BJ (cell line): ENCODE data around the gene RBP3. TPM values are rescaled to one million over a fixed set of nuclear protein-coding genes. Genes with fewer than 3 reads are reported as not detected.

Experiments used
- CTCF ChIA-PET: fragments of 350-600 bp; formaldehyde crosslinking; extraction: SDS; loops from one replicate; lab custom pipeline; 2021; ENCODE audit warnings: antibody characterized with exemption, inconsistent platforms; lab: Yijun Ruan, JAX
- POLR2A ChIA-PET: fragments of 300-600 bp; sonication (Branson Sonifier 250); formaldehyde crosslinking; extraction: SDS; loops from one replicate; lab custom pipeline; 2021; ENCODE audit warnings: antibody characterized with exemption; lab: Charles Lee
- DNase-seq: peaks from one replicate; pipeline ENCODE4 v3.0.0-alpha.2; 2011; ENCODE audit warnings: low read depth
- H3K27me3 ChIP-seq: 2 replicates; pipeline ENCODE4 v1.6.0; 2011; ENCODE audit warnings: low read length; ENCODE audit not compliant: control insufficient read depth, insufficient read depth
- H3K36me3 ChIP-seq: 2 replicates; pipeline ENCODE4 v1.5.1; 2011; ENCODE audit warnings: low read length; ENCODE audit not compliant: control insufficient read depth, insufficient read depth
- H3K4me3 ChIP-seq: 2 replicates; pipeline ENCODE4 v1.5.1; 2011; ENCODE audit warnings: low read depth, mild to moderate bottlenecking, control low read depth, low read length
- CTCF ChIP-seq: IDR thresholded peaks from 2 replicates; pipeline ENCODE4 v1.5.1; 2011; ENCODE audit warnings: low read depth, mild to moderate bottlenecking, control low read depth, inconsistent platforms, low read length, moderate library complexity; ENCODE audit not compliant: insufficient read depth
- polyA plus RNA-seq: library from polyadenylated mRNA; depleted of rRNA; stranded (reverse); fragments of >200 nt; gene quantifications from 2 replicates; pipeline ENCODE4 v1.2.3, GENCODE V29; 2011

RBP3 gene
- polyA plus RNA-seq, 1 experiment, result not detected

DNA sequence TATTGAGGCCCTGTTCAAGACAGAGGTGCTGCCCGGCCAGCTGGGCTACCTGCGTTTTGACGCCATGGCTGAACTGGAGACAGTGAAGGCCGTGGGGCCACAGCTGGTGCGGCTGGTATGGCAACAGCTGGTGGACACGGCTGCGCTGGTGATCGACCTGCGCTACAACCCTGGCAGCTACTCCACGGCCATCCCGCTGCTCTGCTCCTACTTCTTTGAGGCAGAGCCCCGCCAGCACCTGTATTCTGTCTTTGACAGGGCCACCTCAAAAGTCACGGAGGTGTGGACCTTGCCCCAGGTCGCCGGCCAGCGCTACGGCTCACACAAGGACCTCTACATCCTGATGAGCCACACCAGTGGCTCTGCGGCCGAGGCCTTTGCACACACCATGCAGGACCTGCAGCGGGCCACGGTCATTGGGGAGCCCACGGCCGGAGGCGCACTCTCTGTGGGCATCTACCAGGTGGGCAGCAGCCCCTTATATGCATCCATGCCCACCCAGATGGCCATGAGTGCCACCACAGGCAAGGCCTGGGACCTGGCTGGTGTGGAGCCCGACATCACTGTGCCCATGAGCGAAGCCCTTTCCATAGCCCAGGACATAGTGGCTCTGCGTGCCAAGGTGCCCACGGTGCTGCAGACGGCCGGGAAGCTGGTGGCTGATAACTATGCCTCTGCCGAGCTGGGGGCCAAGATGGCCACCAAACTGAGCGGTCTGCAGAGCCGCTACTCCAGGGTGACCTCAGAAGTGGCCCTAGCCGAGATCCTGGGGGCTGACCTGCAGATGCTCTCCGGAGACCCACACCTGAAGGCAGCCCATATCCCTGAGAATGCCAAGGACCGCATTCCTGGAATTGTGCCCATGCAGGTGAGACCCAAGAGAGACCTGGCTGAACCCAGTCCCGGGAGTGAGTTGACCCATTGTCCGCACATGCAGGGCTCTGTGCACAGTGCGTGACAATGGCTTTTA lies 2.8 kb downstream of the RBP3 start:
- ChIA-PET POLR2A (no interaction called here), CTCF (interaction anchor here (2.3 kb wide), 1 partner anchor 10 kb away, joined by 11 read pairs; no protein-coding TSS in a partner anchor)
- DNase-seq, result no peak
- TF ChIP-seq CTCF, result no peak
- peaks cover 6% of the 10 kb centered on the region; the same call in 1 of the 2 replicates for H3K27me3 ChIP-seq
- no peaks in the 10 kb centered on the region for H3K36me3 ChIP-seq
- no peak overlapping the region for H3K4me3 ChIP-seq

- ChIA-PET CTCF (interaction anchor here (0.8 to 2.3 kb wide), 5 partner anchors 9 to 359 kb away, joined by 3 to 11 read pairs (median 4); no protein-coding TSS in a partner anchor), POLR2A (no interaction called here)
- H3K4me3 ChIP-seq, result no peak overlapping the region
- no peaks in the 10 kb centered on the region for H3K36me3 ChIP-seq
- TF ChIP-seq CTCF, result no peak
- DNase-seq, result no peak
- peaks cover 6% of the 10 kb centered on the region; the same call in 1 of the 2 replicates for H3K27me3 ChIP-seq
These were observed 4.0 kb downstream of the RBP3 start for GRCh38 chr10:47351899-47352815.

DNA sequence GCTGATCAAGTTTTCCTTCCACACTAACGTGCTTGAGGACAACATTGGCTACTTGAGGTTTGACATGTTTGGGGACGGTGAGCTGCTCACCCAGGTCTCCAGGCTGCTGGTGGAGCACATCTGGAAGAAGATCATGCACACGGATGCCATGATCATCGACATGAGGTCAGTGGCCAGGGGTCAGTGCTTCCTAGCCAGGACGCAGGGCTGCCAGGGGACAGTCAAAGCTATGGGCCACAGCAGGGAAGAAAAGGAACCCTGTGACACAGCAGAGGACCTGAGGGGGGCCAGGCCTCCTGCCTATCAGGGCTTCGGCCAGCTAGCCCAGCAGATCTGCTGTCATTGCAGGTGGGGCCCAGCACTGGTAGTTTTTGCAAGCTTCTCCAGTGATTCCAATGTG lies 5.2 kb downstream of the RBP3 start:
- CTCF ChIA-PET, result interaction anchor here (0.9 to 2.3 kb wide), 7 partner anchors 8 to 329 kb away, joined by 3 to 11 read pairs (median 3); no protein-coding TSS in a partner anchor
- Histone ChIP-seq H3K27me3 (peaks cover 3% of the 10 kb centered on the region; the same call in 1 of the 2 replicates), H3K4me3 (no peak overlapping the region), H3K36me3 (no peaks in the 10 kb centered on the region)
- DNase-seq, result no peak
- POLR2A ChIA-PET, result no interaction called here
- TF ChIP-seq CTCF, result no peak

DNA sequence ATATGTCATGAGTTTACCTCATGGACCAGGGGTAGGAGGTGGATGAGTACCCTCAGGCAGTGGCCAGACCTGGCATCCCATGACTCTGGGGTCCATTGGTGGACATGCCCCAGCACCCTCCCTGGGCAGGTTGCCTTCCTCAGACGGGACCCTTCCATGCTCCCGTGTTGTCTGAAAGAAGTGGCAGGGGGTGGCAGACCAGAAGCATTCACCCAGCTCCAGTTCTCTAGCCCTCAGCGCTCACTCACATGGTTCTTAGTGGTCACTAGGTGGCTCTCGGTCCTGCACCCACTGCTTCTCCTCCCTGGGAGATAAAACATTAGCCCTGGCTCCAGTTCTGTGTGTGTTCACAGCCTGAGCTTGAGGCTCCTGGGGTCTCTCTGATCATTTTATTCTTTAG lies 6.0 kb downstream of the RBP3 start:
- ChIA-PET CTCF (interaction anchor here (1.0 to 1.5 kb wide), 4 partner anchors 10 to 330 kb away, joined by 3 to 7 read pairs (median 4); no protein-coding TSS in a partner anchor), POLR2A (no interaction called here)
- Histone ChIP-seq H3K27me3 (peaks cover 3% of the 10 kb centered on the region; the same call in 1 of the 2 replicates), H3K36me3 (no peaks in the 10 kb centered on the region), H3K4me3 (no peak overlapping the region)
- peak; percentile 38 for TF ChIP-seq CTCF
- no peak for DNase-seq
